ENCODE data around the gene PTPRE.

PTPRE gene

GRCh38 chr10:128081222-128081621 lies 174.3 kb downstream of the PTPRE start:
- TF ChIP-seq, protein P1, sequence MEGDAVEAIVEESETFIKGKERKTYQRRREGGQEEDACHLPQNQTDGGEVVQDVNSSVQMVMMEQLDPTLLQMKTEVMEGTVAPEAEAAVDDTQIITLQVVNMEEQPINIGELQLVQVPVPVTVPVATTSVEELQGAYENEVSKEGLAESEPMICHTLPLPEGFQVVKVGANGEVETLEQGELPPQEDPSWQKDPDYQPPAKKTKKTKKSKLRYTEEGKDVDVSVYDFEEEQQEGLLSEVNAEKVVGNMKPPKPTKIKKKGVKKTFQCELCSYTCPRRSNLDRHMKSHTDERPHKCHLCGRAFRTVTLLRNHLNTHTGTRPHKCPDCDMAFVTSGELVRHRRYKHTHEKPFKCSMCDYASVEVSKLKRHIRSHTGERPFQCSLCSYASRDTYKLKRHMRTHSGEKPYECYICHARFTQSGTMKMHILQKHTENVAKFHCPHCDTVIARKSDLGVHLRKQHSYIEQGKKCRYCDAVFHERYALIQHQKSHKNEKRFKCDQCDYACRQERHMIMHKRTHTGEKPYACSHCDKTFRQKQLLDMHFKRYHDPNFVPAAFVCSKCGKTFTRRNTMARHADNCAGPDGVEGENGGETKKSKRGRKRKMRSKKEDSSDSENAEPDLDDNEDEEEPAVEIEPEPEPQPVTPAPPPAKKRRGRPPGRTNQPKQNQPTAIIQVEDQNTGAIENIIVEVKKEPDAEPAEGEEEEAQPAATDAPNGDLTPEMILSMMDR (IDR thresholded peaks at IDR 0.05), result no peak
- Histone ChIP-seq H3K36me3 (peaks cover 0 to 58% (median 13%) of the 10 kb centered on the region in 3 donors), H3K4me1 (no peaks in the 10 kb centered on the region), H3K27me3 (no peaks in the 10 kb centered on the region), H3K27ac (no peak overlapping the region), H3K9me3 (no peaks in the 10 kb centered on the region), H3K4me3 (no peak overlapping the region)
- DNase-seq, result no peak
- intact Hi-C loops (cut with DNase I; ENCODE audit: low total_unique reads), result no loop called here

DNA sequence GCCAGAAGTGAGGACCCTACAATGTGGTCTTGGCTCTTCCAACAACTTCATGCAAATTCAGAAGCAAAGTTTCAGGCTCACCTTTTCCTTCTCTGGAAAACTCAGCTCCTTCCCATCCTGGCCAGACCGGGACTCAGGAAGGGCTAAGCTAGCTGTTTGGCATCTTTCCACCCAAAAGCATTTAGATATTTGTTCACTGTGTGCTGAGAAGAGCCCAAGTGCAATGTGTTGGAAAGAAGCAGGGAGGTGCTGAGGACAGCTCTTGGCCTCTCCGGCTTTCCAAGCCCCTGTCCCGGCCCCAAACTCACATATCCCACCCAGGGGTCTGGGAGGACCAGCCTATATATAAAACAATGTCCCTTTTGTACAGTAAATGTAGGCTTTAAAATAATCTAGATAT lies 174.8 kb downstream of the PTPRE start:
- intact Hi-C loops (cut with DNase I; ENCODE audit: low total_unique reads), result no loop called here
- H3K9me3 ChIP-seq, result no peaks in the 10 kb centered on the region
- peaks cover 0 to 56% (median 12%) of the 10 kb centered on the region in 3 donors for H3K36me3 ChIP-seq
- no peak overlapping the region for H3K4me3 ChIP-seq
- no peaks in the 10 kb centered on the region for H3K4me1 ChIP-seq
- H3K27ac ChIP-seq, result no peak overlapping the region
- H3K27me3 ChIP-seq, result no peaks in the 10 kb centered on the region
- peak in 1 of 2 donors; percentile 31 for DNase-seq
- TF ChIP-seq, protein P1 (IDR thresholded peaks at IDR 0.05), result no peak

- Histone ChIP-seq H3K36me3 (peaks cover 0 to 39% (median 0%) of the 10 kb centered on the region in 3 donors), H3K27ac (no peak overlapping the region), H3K27me3 (no peaks in the 10 kb centered on the region), H3K9me3 (no peaks in the 10 kb centered on the region), H3K4me1 (no peaks in the 10 kb centered on the region), H3K4me3 (no peak overlapping the region)
- intact Hi-C loops (cut with DNase I; ENCODE audit: low total_unique reads), result no loop called here
- peak in 1 of 2 donors; percentile 35 for DNase-seq
- TF ChIP-seq, protein P1 (IDR thresholded peaks at IDR 0.05), result no peak
These were observed 176.4 kb downstream of the PTPRE start for GRCh38 chr10:128083191-128083895.

- H3K36me3 ChIP-seq, result peaks cover 0 to 30% (median 0%) of the 10 kb centered on the region in 3 donors
- H3K27ac ChIP-seq, result no peak overlapping the region
- TF ChIP-seq, protein P1 (IDR thresholded peaks at IDR 0.05), result no peak
- H3K9me3 ChIP-seq, result no peaks in the 10 kb centered on the region
- H3K4me1 ChIP-seq, result no peaks in the 10 kb centered on the region
- intact Hi-C loops (cut with DNase I; ENCODE audit: low total_unique reads), result no loop called here
- no peaks in the 10 kb centered on the region for H3K27me3 ChIP-seq
- DNase-seq, result peak in 1 of 2 donors; percentile 35
- H3K4me3 ChIP-seq, result no peak overlapping the region
These were observed 177.5 kb downstream of the PTPRE start for GRCh38 chr10:128084364-128084763.

DNA sequence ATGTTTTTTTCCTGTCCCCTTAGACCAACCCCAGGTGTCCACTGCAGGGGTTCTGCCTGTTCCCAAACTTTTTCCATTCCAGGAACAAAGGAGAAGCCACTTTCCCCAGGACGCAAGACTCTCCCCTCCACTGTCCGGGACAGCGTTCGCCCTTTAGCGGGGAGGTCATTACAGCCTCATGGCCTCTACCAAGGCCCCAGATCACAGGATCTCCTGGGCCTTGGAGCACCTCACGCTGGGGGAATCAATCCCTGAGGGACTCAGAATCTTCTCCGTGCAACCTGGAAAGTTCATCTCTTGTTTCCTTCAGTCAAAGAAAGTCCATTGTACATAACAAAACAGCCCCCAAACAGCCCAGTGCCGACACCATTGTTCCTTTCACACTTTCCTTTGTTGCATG lies 178.1 kb downstream of the PTPRE start:
- no peak overlapping the region for H3K4me3 ChIP-seq
- H3K36me3 ChIP-seq, result peaks cover 0 to 26% (median 0%) of the 10 kb centered on the region in 3 donors
- TF ChIP-seq, protein P1 (IDR thresholded peaks at IDR 0.05), result no peak
- no peak overlapping the region for H3K27ac ChIP-seq
- peaks cover 0 to 3% of the 10 kb centered on the region in 2 donors for H3K27me3 ChIP-seq
- no peaks in the 10 kb centered on the region for H3K4me1 ChIP-seq
- no peaks in the 10 kb centered on the region for H3K9me3 ChIP-seq
- DNase-seq, result peak in 1 of 2 donors; percentile 29
- intact Hi-C loops (cut with DNase I; ENCODE audit: low total_unique reads), result no loop called here

Data from tibial artery (tissue), 4 donors.